Femur (tissue), 1 donor: Measurements from ENCODE around the gene GTF2A1L.
"Not testable (repeated sequence)": the region's sequence is repeated elsewhere in the genome, so short reads cannot be mapped to it uniquely, and the experiment has no call there.

Experiments
- DNase-seq: peaks from one replicate; pipeline ENCODE4 v3.0.0-alpha.2; 2017

GTF2A1L gene

GRCh38 chr2:48613211-48613610, 4.4 kb upstream of the GTF2A1L start:
- no peak for DNase-seq

GRCh38 chr2:48614581-48614980, 3.1 kb upstream of the GTF2A1L start:
- DNase-seq, result not testable (repeated sequence)

- no peak for DNase-seq
Observed at GRCh38 chr2:48619526-48619925, 1.9 kb downstream of the GTF2A1L start.

- DNase-seq, result no peak
Observed at GRCh38 chr2:48620604-48621003, 2.9 kb downstream of the GTF2A1L start.

- not testable (repeated sequence) for DNase-seq
Observed at GRCh38 chr2:48622691-48623090, 5.0 kb downstream of the GTF2A1L start.

- no peak for DNase-seq
Observed at GRCh38 chr2:48624696-48625095, 7.0 kb downstream of the GTF2A1L start.

- no peak for DNase-seq
Observed at GRCh38 chr2:48626047-48626446, 8.4 kb downstream of the GTF2A1L start.

- no peak for DNase-seq
Observed at GRCh38 chr2:48633143-48633542, 15.5 kb downstream of the GTF2A1L start.

- DNase-seq, result no peak
Observed at GRCh38 chr2:48635786-48636185, 18.1 kb downstream of the GTF2A1L start.

GRCh38 chr2:48638261-48638660, 20.6 kb downstream of the GTF2A1L start:
- DNase-seq, result no peak

- DNase-seq, result no peak
Observed at GRCh38 chr2:48651158-48651790, 33.6 kb downstream of the GTF2A1L start.

GRCh38 chr2:48668992-48669391, 51.3 kb downstream of the GTF2A1L start:
- DNase-seq, result no peak

- no peak for DNase-seq
Observed at GRCh38 chr2:48673581-48673980, 55.9 kb downstream of the GTF2A1L start.

GRCh38 chr2:48674933-48675332, 57.3 kb downstream of the GTF2A1L start:
- DNase-seq, result no peak

GRCh38 chr2:48677450-48677849, 59.8 kb downstream of the GTF2A1L start:
- DNase-seq, result no peak

GRCh38 chr2:48685126-48685525, 67.5 kb downstream of the GTF2A1L start:
- DNase-seq, result no peak

- DNase-seq, result no peak
Observed at GRCh38 chr2:48691935-48692691, 74.5 kb downstream of the GTF2A1L start.

- DNase-seq, result no peak
Observed at GRCh38 chr2:48693066-48693465, 75.4 kb downstream of the GTF2A1L start.

GRCh38 chr2:48693645-48694044, 76.0 kb downstream of the GTF2A1L start:
- DNase-seq, result no peak

GRCh38 chr2:48694149-48694548, 76.5 kb downstream of the GTF2A1L start:
- DNase-seq, result no peak

- DNase-seq, result no peak
Observed at GRCh38 chr2:48695991-48696390, 78.3 kb downstream of the GTF2A1L start.

- no peak for DNase-seq
Observed at GRCh38 chr2:48696881-48697280, 79.2 kb downstream of the GTF2A1L start.

GRCh38 chr2:48699348-48699930, 81.8 kb downstream of the GTF2A1L start:
- DNase-seq, result no peak

GRCh38 chr2:48703621-48704020, 86.0 kb downstream of the GTF2A1L start:
- DNase-seq, result not testable (repeated sequence)
